Psoas muscle (tissue), 8 donors: ENCODE data around the gene BDH1. TPM values are rescaled to one million over a fixed set of nuclear protein-coding genes. Genes with fewer than 3 reads are reported as not detected.

Experiments
- ATAC-seq, 4 donors: fragments of 200-7000 bp; cut with Tn5 transposase; one replicate each; pipeline ENCODE4 v1.9.1; 2020; ENCODE audit warnings: moderate library complexity in 3 of 4, mild to moderate bottlenecking in 2 of 4
- DNase-seq, 2 donors: peaks; one replicate each; pipeline ENCODE4 v3.0.0-alpha.2; 2020
- H3K27ac ChIP-seq: fragments of 200-600 bp; one replicate; pipeline ENCODE4 v1.8.0; 2022
- H3K27me3 ChIP-seq, 3 donors: fragments of 200-600 bp in 1 of 3; one replicate each; pipeline versions ENCODE4 v1.6.1 to v1.8.0; 2013 to 2022; ENCODE audit warnings: low read length in 2 of 3, mild to moderate bottlenecking in 2 of 3, moderate library complexity in 1 of 3; ENCODE audit not compliant: insufficient read depth in 3 of 3
- H3K36me3 ChIP-seq, 2 donors: fragments of 200-600 bp in 1 of 2; one replicate each; pipeline versions ENCODE4 v1.6.1 to v1.8.0; 2013 to 2022; ENCODE audit warnings: low read depth in 1 of 2, mild to moderate bottlenecking in 1 of 2, moderate library complexity in 1 of 2; ENCODE audit not compliant: insufficient read depth in 1 of 2
- H3K4me1 ChIP-seq: fragments of 200-600 bp; one replicate; pipeline ENCODE4 v1.8.0; 2022
- H3K4me3 ChIP-seq: fragments of 200-600 bp; one replicate; pipeline ENCODE4 v1.8.0; 2022; ENCODE audit warnings: mild to moderate bottlenecking
- H3K9me3 ChIP-seq: fragments of 200-600 bp; one replicate; pipeline ENCODE4 v1.8.0; 2022
- WGBS, 3 donors: extraction: QIAGEN DNeasy Blood & Tissue Kit; methylation state at CpG; one replicate each; pipeline versions ENCODE4 v1.1.6 to v1.1.7; 2013; 5-methylcytosine and 5-hydroxymethylcytosine counted together
- intact Hi-C, 2 donors: fragments of 100-400 bp; cut with DNase I; formaldehyde crosslinking; loops; one replicate each; pipeline versions ENCODE4 v1.11.0 to v1.14.2; 2022
- polyA plus RNA-seq, 3 donors: library from polyadenylated mRNA; stranded (reverse); fragments of 200-250 nt; gene quantifications; one replicate each; pipeline ENCODE4 v1.2.3, GENCODE V29; 2013
- total RNA-seq, 4 donors: library from RNA; stranded (reverse); fragmentation: NEBNext Ultra II Directional in 2 of 4; extraction: Animal tissue kit (Norgen Biotek cat#: 25700) in 2 of 4; gene quantifications; one replicate each; pipeline versions ENCODE4 v1.2.1 to v1.2.4, GENCODE V29; 2021 to 2023
- TF ChIP-seq, protein P1 (sequence below): fragments of 200-600 bp; IDR thresholded peaks from one replicate; pipeline ENCODE4 v1.8.0; 2022; ENCODE audit warnings: antibody characterized with exemption
- donor health status: healthy with polysubstance abuse.
- donor health status: DM: no; HTN: no; CAD: no; lungs with moderate emphysema.
- donor health status: Bipolar disorder and iron deficiency.
- donor health status: healthy.
- donor health status: DM: yes; HTN: yes; CAD: no.
- donor health status: DM: no; HTN: no; CAD: no.
- donor health status: DM: no; HTN: no; CAD: no.
- donor health status: DM: yes; HTN: yes; CAD: no.

The BDH1 gene
- total and polyA plus RNA-seq, 7 donors = 5.4 to 47.6 (median 16.0) TPM

DNA sequence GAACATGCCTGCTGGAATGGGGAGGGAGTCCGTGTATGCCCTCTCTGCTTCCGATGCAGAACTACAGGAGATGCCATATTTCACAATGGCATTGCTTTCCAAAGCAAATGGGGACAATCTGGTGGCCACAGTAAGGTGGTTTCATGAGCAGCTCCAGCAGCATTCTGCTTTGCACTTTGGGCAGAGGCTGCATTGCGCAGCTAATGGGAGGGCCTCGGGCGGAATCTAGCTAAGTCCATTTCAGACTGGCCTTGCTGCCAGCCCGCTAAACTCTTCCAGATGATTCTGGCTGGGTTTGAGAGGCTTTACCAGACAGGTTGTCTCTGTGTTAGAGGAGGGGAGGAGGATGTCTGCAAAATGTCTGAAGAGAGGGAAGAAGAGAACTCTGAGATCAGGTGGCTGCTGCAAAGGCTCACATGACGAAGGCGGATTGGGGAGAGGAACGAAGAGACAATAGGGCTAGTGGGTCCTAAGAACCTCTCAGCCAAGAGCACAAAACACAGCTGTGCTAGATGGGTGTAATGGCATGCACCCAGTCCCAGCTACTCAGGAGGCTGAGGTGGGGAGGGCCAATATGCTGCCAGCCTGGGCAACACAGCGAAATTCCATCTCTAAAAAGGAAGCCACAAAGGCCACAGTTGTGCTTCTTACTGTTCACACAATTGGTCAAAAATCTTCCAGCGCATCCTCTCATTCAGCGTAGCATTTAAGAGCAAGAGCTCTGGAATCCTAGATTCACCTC is 63.7 kb downstream of the BDH1 start:
- Histone ChIP-seq H3K27me3 (no peaks in the 10 kb centered on the region), H3K4me1 (no peaks in the 10 kb centered on the region), H3K36me3 (no peaks in the 10 kb centered on the region), H3K9me3 (no peaks in the 10 kb centered on the region), H3K27ac (no peak overlapping the region), H3K4me3 (no peak overlapping the region)
- intact Hi-C loops = no loop called here
- DNase-seq (no peak), ATAC-seq (no peak)
- TF ChIP-seq, protein P1, sequence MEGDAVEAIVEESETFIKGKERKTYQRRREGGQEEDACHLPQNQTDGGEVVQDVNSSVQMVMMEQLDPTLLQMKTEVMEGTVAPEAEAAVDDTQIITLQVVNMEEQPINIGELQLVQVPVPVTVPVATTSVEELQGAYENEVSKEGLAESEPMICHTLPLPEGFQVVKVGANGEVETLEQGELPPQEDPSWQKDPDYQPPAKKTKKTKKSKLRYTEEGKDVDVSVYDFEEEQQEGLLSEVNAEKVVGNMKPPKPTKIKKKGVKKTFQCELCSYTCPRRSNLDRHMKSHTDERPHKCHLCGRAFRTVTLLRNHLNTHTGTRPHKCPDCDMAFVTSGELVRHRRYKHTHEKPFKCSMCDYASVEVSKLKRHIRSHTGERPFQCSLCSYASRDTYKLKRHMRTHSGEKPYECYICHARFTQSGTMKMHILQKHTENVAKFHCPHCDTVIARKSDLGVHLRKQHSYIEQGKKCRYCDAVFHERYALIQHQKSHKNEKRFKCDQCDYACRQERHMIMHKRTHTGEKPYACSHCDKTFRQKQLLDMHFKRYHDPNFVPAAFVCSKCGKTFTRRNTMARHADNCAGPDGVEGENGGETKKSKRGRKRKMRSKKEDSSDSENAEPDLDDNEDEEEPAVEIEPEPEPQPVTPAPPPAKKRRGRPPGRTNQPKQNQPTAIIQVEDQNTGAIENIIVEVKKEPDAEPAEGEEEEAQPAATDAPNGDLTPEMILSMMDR = no peak
- WGBS, 3 donors = 69 to 83% (median 77%) methylated on average over 11 to 12 of the region's 12 CpGs

DNA sequence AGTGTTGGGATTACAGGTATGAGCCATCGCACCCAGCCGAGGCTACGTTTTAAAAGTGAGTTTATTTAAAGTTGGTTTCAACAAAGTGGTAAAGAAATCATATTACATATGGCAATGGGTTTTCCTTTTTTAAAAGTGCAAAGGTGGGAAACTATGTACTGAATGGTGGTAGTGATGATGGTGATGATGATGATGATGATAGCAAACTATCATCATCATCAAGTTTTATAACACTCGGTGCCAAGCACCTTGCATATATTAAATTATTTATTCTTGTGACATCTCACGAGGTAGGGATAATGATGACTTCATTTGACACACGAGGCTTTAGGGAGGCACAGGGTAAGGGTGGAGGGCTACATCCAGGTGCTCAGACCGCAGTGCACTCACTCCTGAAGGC is 64.3 kb downstream of the BDH1 start:
- DNase-seq (no peak), ATAC-seq (no peak)
- no peak overlapping the region for H3K27ac ChIP-seq
- no peak overlapping the region for H3K4me3 ChIP-seq
- 85 to 90% (median 88%) methylated on average over 7 of the region's 7 CpGs for WGBS, 3 donors
- no peaks in the 10 kb centered on the region for H3K9me3 ChIP-seq
- no peaks in the 10 kb centered on the region for H3K36me3 ChIP-seq
- intact Hi-C loops = no loop called here
- TF ChIP-seq, protein P1 = no peak
- H3K27me3 ChIP-seq = no peaks in the 10 kb centered on the region
- no peaks in the 10 kb centered on the region for H3K4me1 ChIP-seq

DNA sequence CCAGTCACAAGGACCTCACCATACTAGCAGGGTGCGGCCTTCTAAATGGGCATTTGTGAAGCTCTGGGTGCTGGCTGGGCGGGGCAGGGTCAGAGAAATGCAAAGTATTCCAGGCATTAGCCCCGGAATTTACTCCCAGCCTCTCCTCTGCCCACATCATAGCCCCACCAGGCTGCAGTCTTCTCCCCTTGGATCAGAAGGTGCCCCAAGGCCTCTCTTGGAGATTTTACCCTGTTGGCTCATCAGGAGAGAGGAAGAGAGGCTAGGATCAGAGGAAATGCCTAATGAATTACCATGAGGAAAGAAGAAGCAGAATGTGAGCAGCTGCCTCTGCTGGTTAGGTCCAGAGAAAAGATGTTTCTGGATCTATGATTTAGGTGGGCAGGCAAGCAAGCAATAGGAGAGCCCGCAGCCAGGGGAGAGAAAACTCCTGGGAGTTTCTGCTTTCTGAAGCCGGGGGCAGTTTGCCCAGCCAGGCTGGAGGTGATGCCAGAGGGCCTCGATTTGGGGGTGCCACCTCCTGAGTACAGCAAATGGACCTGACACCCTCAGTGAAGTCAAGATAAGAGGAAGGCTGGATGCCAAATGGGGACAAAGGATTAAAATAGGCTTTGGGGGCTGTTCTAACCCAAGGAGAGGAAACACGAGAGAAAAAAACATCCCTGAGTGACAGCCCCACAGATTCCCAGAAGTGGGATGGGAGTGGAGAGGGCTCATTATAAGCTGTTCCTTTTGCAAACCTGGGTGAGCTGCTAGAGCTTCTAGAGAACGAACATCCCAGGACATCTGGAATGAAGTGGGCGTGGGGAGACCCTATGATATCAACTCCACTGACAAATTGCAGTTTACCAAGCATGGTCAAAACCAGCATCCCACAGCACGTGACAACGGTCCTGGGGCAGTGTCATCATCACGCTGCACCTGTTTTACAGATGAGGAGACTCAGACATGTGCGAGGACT is 65.4 kb downstream of the BDH1 start:
- H3K27ac ChIP-seq = no peak overlapping the region
- no peak for DNase-seq
- no peak for ATAC-seq
- TF ChIP-seq, protein P1 = no peak
- no peaks in the 10 kb centered on the region for H3K27me3 ChIP-seq
- no peaks in the 10 kb centered on the region for H3K36me3 ChIP-seq
- intact Hi-C loops = no loop called here
- no peaks in the 10 kb centered on the region for H3K4me1 ChIP-seq
- H3K9me3 ChIP-seq = no peaks in the 10 kb centered on the region
- WGBS, 3 donors = 73 to 78% (median 78%) methylated on average over 13 of the region's 13 CpGs
- no peak overlapping the region for H3K4me3 ChIP-seq

DNA sequence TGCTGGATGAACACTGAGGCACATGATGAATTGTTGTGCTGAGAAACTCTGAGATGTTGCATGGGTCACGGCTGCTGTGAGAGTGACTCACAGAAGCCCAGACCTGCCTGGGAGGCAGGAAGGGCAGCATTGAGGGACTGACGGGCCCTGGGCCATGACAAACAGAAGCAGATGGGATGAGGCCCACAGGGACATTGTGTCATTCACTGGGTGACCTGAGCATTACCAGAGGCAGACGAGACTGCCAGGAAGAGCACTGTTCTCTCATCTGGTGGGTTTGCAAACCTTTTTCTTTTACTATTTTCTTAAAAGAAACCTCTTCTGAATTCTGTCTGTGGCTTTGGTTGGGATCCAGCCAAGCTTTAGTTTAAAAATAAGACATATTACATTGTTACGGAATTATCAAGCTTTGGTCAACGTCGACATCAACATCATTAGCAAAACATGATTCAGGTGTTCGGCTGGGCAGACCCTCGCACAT is 67.8 kb downstream of the BDH1 start:
- Histone ChIP-seq H3K27me3 (no peaks in the 10 kb centered on the region), H3K4me3 (no peak overlapping the region), H3K36me3 (no peaks in the 10 kb centered on the region), H3K27ac (no peak overlapping the region), H3K4me1 (no peaks in the 10 kb centered on the region), H3K9me3 (no peaks in the 10 kb centered on the region)
- ATAC-seq (peak; percentile 89 to 97 (median 94)), DNase-seq (peak; percentile 62 to 67)
- intact Hi-C loops = no loop called here
- 37 to 41% (median 40%) methylated on average over 8 of the region's 8 CpGs for WGBS, 3 donors
- TF ChIP-seq, protein P1 = no peak
